GM23248 (cell line): ENCODE measurements around the gene CBX1. TPM values are rescaled to one million over a fixed set of nuclear protein-coding genes. Genes with fewer than 3 reads are reported as not detected.

Experiments
- DNase-seq: peaks from one replicate; pipeline ENCODE4 v3.0.0-alpha.2; 2015
- H2AFZ ChIP-seq: fragments of 200-600 bp; sonication (generic); 2 replicates; pipeline ENCODE4 v1.6.1; 2016; ENCODE audit warnings: antibody characterized with exemption
- H3F3A ChIP-seq: fragments of 200-600 bp; sonication (generic); 2 replicates; pipeline ENCODE4 v1.6.1; 2016; ENCODE audit warnings: mild to moderate bottlenecking, antibody characterized with exemption, mixed run types; ENCODE audit not compliant: insufficient read depth
- H3K27ac ChIP-seq: fragments of 200-600 bp; sonication (generic); 2 replicates; pipeline ENCODE4 v1.5.1; 2016; ENCODE audit warnings: mild to moderate bottlenecking
- H3K27me3 ChIP-seq: fragments of 200-600 bp; sonication (generic); replicated peaks from 2 replicates; pipeline ENCODE4 v1.6.1; 2016; ENCODE audit warnings: mild to moderate bottlenecking; ENCODE audit not compliant: insufficient read depth
- H3K36me3 ChIP-seq: fragments of 200-600 bp; sonication (generic); 2 replicates; pipeline ENCODE4 v1.6.1; 2016; ENCODE audit warnings: low read depth, mild to moderate bottlenecking
- H3K4me1 ChIP-seq: fragments of 200-600 bp; sonication (generic); 2 replicates; pipeline ENCODE4 v1.6.1; 2016; ENCODE audit warnings: mild to moderate bottlenecking; ENCODE audit not compliant: insufficient read depth
- H3K4me2 ChIP-seq: fragments of 200-600 bp; sonication (generic); one replicate; pipeline ENCODE4 v1.6.1; 2016; ENCODE audit warnings: mild to moderate bottlenecking; ENCODE audit not compliant: unreplicated experiment
- H3K4me3 ChIP-seq: fragments of 200-600 bp; sonication (generic); 2 replicates; pipeline ENCODE4 v1.5.1; 2016; ENCODE audit warnings: mild to moderate bottlenecking
- H3K79me2 ChIP-seq: fragments of 200-600 bp; sonication (generic); 2 replicates; pipeline ENCODE4 v1.6.1; 2016; ENCODE audit warnings: mild to moderate bottlenecking; ENCODE audit not compliant: insufficient read depth
- H3K9ac ChIP-seq: fragments of 200-600 bp; sonication (generic); 2 replicates; pipeline ENCODE4 v1.6.1; 2016; ENCODE audit warnings: mild to moderate bottlenecking
- H3K9me2 ChIP-seq: fragments of 200-600 bp; sonication (generic); 2 replicates; pipeline ENCODE4 v1.6.1; 2016; ENCODE audit warnings: mixed run types, mild to moderate bottlenecking, moderate library complexity; ENCODE audit not compliant: insufficient read depth
- H3K9me3 ChIP-seq: fragments of 200-600 bp; sonication (generic); one replicate; pipeline ENCODE4 v1.6.1; 2017; ENCODE audit warnings: low read depth
- H4K20me1 ChIP-seq: fragments of 200-600 bp; sonication (generic); 2 replicates; pipeline ENCODE4 v1.6.0; 2016; ENCODE audit not compliant: insufficient read depth
- EZH2 ChIP-seq: fragments of 200-600 bp; sonication (generic); IDR thresholded peaks from 2 replicates; pipeline ENCODE4 v1.6.1; 2018; ENCODE audit warnings: antibody characterized with exemption, mild to moderate bottlenecking; ENCODE audit not compliant: insufficient read depth, poor library complexity, severe bottlenecking
- EZH2phosphoT487 ChIP-seq: fragments of 200-600 bp; sonication (generic); IDR thresholded peaks from 2 replicates; pipeline ENCODE4 v1.6.1; 2018; ENCODE audit warnings: antibody characterized with exemption, moderate library complexity, mild to moderate bottlenecking, low read depth; ENCODE audit not compliant: insufficient read depth
- WGBS, 2 experiments: methylation state at CpG; one replicate each; pipeline ENCODE4 v1.1.6; 2015 to 2017; ENCODE audit warnings: low lambda C conversion rate in 2 of 2, low coverage in 1 of 2; ENCODE audit errors: missing lambda C conversion rate in 2 of 2; 5-methylcytosine and 5-hydroxymethylcytosine counted together
- in situ Hi-C: fragments of 300-500 bp; cut with MboI; formaldehyde crosslinking; loops from 2 replicates; pipeline ENCODE4 v1.15.0; 2020
- polyA plus RNA-seq: library from polyadenylated mRNA; unstranded; fragments of >200 nt; fragmentation: Nextera tagmentation; extraction: Ambion mirVana; gene quantifications from 2 replicates; pipeline ENCODE4 v1.2.1, GENCODE V29; 2016
- total RNA-seq: library from RNA; depleted of rRNA; stranded (reverse); fragments of >200 nt; shearing (Covaris generic); gene quantifications from 2 replicates; pipeline ENCODE4 v1.2.3, GENCODE V29; 2014

Gene CBX1
- total and polyA plus RNA-seq, 2 experiments from 2014 or later, result 40.0 to 53.6 TPM

DNA sequence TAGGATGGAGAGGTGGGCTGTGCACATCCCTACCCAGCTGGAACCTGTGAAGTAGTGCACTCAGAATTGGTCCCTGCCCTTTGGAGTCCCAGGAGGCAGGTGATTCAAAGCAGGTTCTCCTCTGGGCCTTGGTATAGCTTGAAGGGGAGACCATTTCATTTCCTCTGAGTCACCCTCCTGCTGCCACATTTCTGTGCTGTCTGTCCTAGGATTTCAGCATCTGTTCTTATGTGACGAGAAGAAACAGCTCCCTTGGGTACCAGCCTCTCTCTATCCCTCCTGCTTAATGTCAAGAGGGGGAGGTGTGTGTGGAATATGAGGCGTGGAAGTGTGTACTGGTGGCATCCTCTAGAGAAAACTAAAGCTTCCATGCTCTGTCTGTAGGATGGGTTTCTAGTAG is 58.1 kb downstream of the CBX1 start:
- peak; percentile 50 for DNase-seq
- in situ Hi-C loops, result no loop called here
- H3K27ac ChIP-seq, result no peak overlapping the region

DNA sequence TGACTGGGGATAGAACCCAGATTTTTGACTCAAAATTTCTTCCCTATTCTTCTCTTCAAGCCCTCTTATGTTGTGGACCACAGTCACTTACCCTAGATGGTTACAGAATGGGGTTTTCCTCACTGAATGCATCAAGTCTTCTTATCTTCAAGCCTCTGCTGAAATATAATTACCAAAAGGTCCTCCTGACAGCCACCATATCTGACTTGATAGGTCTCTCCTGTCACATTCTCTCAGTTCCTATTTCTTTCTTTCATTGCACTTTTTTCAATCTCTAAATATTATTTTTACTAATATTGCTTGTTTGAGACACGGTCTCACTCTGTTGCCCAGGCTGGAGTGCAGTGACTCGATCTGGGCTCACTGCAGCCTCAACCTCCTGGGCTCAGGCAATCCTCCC is 62.6 kb downstream of the CBX1 start:
- Histone ChIP-seq H3K4me3 (no peak overlapping the region), H3K36me3 (no peaks in the 10 kb centered on the region), H3K9me2 (no peaks in the 10 kb centered on the region), H3K79me2 (peaks cover 27% of the 10 kb centered on the region), H3K27ac (no peak overlapping the region), H3K9ac (no peak overlapping the region), H3K4me1 (peaks cover 19% of the 10 kb centered on the region), H3F3A (peaks cover 3% of the 10 kb centered on the region), H3K4me2 (no peak overlapping the region), H4K20me1 (no peaks in the 10 kb centered on the region), H2AFZ (0 out of 2 replicates have a peak overlapping the region, but pooled peaks have one; percentile 89), H3K27me3 (no peaks in the 10 kb centered on the region), H3K9me3 (no peaks in the 10 kb centered on the region)
- no peak for TF ChIP-seq EZH2phosphoT487
- TF ChIP-seq EZH2, result no peak
- no peak for DNase-seq
- in situ Hi-C loops, result loop anchor here (10.0 kb wide), 1 partner anchor 56 kb away; no protein-coding TSS in a partner anchor
- 89 to 96% methylated on average over 2 of the region's 2 CpGs for WGBS, 2 experiments

More for the DNA sequence above, 58.1 kb downstream of the CBX1 start:
- no peak overlapping the region for H3K9ac ChIP-seq
- no peaks in the 10 kb centered on the region for H3K27me3 ChIP-seq
- WGBS, 2 experiments, result 41 to 45% methylated on average over 2 of the region's 2 CpGs
- no peak overlapping the region for H3K4me3 ChIP-seq
- H3K36me3 ChIP-seq, result no peaks in the 10 kb centered on the region
- peaks cover 21% of the 10 kb centered on the region for H3F3A ChIP-seq
- peaks cover 20% of the 10 kb centered on the region for H3K79me2 ChIP-seq
- H3K4me1 ChIP-seq, result peaks cover 18% of the 10 kb centered on the region
- H4K20me1 ChIP-seq, result no peaks in the 10 kb centered on the region
- no peaks in the 10 kb centered on the region for H3K9me3 ChIP-seq
- H3K4me2 ChIP-seq, result no peak overlapping the region
- H2AFZ ChIP-seq, result no peak overlapping the region
- no peaks in the 10 kb centered on the region for H3K9me2 ChIP-seq
- TF ChIP-seq EZH2, result no peak
- TF ChIP-seq EZH2phosphoT487, result no peak

DNA sequence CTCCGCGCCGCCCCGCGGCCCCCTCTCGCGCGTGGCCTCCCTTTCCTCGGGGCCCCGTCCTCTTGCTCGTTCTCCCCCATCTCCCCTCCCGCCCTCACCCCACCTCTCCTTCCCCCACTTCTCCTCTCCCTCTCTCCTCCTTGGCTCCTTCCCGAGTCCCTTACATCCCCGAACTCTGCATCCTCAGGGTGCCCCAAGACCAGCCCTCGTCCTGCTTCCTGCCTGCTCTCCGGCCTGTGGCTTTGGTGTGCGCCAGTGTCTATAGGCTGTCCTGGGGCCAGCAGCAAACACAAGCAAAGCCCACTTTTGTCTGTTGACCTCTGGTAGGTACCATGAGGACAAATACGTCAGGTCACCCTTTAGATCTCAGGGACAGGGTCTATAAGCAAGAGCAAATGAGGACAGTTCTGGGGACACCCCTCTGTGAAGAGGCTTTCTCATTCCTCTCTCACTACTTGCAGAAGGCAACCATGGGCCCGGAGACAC is 63.4 kb downstream of the CBX1 start:
- peak; percentile 59 for DNase-seq
- Histone ChIP-seq H3K9me2 (no peaks in the 10 kb centered on the region), H3K4me2 (peak overlapping the region; percentile 75), H3K79me2 (peaks cover 27% of the 10 kb centered on the region), H3K27ac (peak overlapping the region; percentile 45), H3K9ac (peak overlapping the region; percentile 96), H2AFZ (peak overlapping the region; percentile 89), H3K4me1 (peaks cover 16% of the 10 kb centered on the region), H3K27me3 (no peaks in the 10 kb centered on the region), H3K9me3 (no peaks in the 10 kb centered on the region), H3F3A (no peaks in the 10 kb centered on the region), H4K20me1 (no peaks in the 10 kb centered on the region), H3K4me3 (peak overlapping the region; percentile 87), H3K36me3 (no peaks in the 10 kb centered on the region)
- TF ChIP-seq EZH2phosphoT487 (no peak), EZH2 (no peak)
- in situ Hi-C loops, result loop anchor here (10.0 kb wide), 1 partner anchor 57 kb away; no protein-coding TSS in a partner anchor
- WGBS, 2 experiments, result 6 to 15% methylated on average over 7 to 19 of the region's 19 CpGs

DNA sequence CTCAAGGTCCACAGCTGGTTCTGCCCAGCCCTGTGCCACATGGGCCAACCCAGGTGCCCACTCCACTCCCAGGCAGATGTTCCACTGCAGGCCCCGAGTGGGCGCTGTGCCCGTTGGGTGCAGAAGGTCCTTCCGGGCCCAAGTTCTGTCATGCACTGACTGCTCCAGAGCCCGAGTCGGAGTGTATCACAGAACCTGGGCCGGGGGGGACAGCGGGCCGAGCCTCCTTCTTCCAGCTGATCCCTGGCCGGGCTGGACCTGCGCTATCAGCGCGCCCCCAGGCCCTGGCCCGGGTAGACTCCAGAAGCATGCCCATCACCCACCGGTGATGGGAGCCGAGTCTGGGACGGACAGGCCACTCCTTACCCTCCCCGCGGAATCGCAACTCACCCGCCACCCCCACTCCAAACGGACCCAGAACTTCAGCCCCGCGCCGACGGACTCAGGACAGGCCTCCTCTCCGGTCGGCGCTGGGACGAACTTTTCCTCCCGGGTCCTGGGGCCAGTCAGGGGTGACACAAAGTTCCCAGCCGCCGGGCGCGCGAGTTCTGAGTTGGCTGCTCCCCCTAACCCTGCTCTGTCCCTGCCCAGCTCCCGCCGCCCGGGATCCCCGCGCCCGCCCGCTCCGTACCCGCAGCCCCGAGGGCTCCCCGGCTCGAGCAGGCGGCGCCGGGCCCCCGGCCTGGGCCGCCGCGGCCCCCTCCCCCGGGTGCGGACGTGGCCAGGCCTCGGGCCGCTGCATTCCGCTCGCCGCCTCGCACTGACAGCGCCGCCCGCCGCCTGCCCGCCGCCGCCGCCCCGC is 64.0 kb downstream of the CBX1 start, which contains the start of gene COPZ2:
Gene COPZ2 (minus strand): TSS at position 762 of the 802 bp plus-strand sequence. CDS start 20 bp downstream, at position 742.
- peak within 1 kb of the TSS; percentile 89 for H2AFZ ChIP-seq
- no peaks in the 10 kb centered on the region for H3K9me2 ChIP-seq
- peaks cover 16% of the 10 kb centered on the region for H3K4me1 ChIP-seq
- peak within 1 kb of the TSS; percentile 76 for H3K27ac ChIP-seq
- peak within 1 kb of the TSS; percentile 87 for H3K4me3 ChIP-seq
- TF ChIP-seq EZH2 (no peak), EZH2phosphoT487 (no peak)
- peak within 1 kb of the TSS; percentile 96 for H3K9ac ChIP-seq
- 0 out of 2 replicates have a peak, but pooled peaks cover 2% of the 10 kb centered on the region for H3F3A ChIP-seq
- no peaks in the 10 kb centered on the region for H3K9me3 ChIP-seq
- H3K36me3 ChIP-seq, result no peaks in the 10 kb centered on the region; the same call in 1 of the 2 replicates
- peaks cover 27% of the 10 kb centered on the region for H3K79me2 ChIP-seq
- H4K20me1 ChIP-seq, result no peaks in the 10 kb centered on the region
- peak within 1 kb of the TSS; percentile 86 for H3K4me2 ChIP-seq
- peak; percentile 91 for DNase-seq
- in situ Hi-C loops, result loop anchor here (10.0 kb wide), 1 partner anchor 58 kb away; no protein-coding TSS in a partner anchor
- no peaks in the 10 kb centered on the region for H3K27me3 ChIP-seq
- 1 to 3% methylated on average over 45 to 53 of the region's 73 CpGs for WGBS, 2 experiments
